OCI-LY1 (cell line): ENCODE measurements around the gene FREM3.

Experiments
- H2AFZ ChIP-seq: fragments of 200-600 bp; sonication (generic), shearing (Covaris generic); 2 replicates; pipeline ENCODE4 v1.6.0; 2014; ENCODE audit warnings: antibody characterized with exemption, mild to moderate bottlenecking, low read length
- H3F3A ChIP-seq: fragments of 200-600 bp; sonication (generic), shearing (Covaris generic); 2 replicates; pipeline ENCODE4 v1.6.0; 2014; ENCODE audit warnings: mild to moderate bottlenecking, antibody characterized with exemption, low read length, moderate library complexity; ENCODE audit not compliant: insufficient read depth
- H3K27ac ChIP-seq: fragments of 200-600 bp; sonication (generic); 2 replicates; pipeline ENCODE4 v1.5.1; 2014; ENCODE audit warnings: low read length, mixed run types, mild to moderate bottlenecking, low read depth; ENCODE audit not compliant: poor library complexity, severe bottlenecking
- H3K27me3 ChIP-seq: fragments of 200-600 bp; sonication (generic); 2 replicates; pipeline ENCODE4 v1.6.0; 2014; ENCODE audit warnings: antibody characterized with exemption, mild to moderate bottlenecking, low read length, moderate library complexity; ENCODE audit not compliant: insufficient read depth
- H3K36me3 ChIP-seq: fragments of 200-600 bp; sonication (generic); 2 replicates; pipeline ENCODE4 v1.6.1; 2014; ENCODE audit warnings: mild to moderate bottlenecking, antibody characterized with exemption, low read length, moderate library complexity, mixed read lengths; ENCODE audit not compliant: insufficient read depth
- H3K4me1 ChIP-seq: fragments of 200-600 bp; sonication (generic); 2 replicates; pipeline ENCODE4 v1.5.1; 2014; ENCODE audit warnings: mild to moderate bottlenecking, low read length, moderate library complexity; ENCODE audit not compliant: insufficient read depth, severe bottlenecking
- H3K4me2 ChIP-seq: fragments of 200-600 bp; sonication (generic), shearing (Covaris generic); 2 replicates; pipeline ENCODE4 v1.6.1; 2014; ENCODE audit warnings: low read length
- H3K4me3 ChIP-seq: fragments of 200-600 bp; sonication (generic); 2 replicates; pipeline ENCODE4 v1.5.1; 2014; ENCODE audit warnings: low read length, low read depth, mild to moderate bottlenecking, mixed read lengths; ENCODE audit not compliant: poor library complexity, severe bottlenecking
- H3K79me2 ChIP-seq: fragments of 200-600 bp; shearing (Covaris generic); 2 replicates; pipeline ENCODE4 v1.6.1; 2016; ENCODE audit warnings: mixed run types, low read length, mixed read lengths; ENCODE audit not compliant: insufficient read depth
- H3K9ac ChIP-seq: fragments of 200-600 bp; sonication (generic), shearing (Covaris generic); 2 replicates; pipeline ENCODE4 v1.6.1; 2014; ENCODE audit warnings: mild to moderate bottlenecking, low read length, mixed read lengths
- H3K9me2 ChIP-seq: fragments of 200-600 bp; sonication (generic), shearing (Covaris generic); 2 replicates; pipeline ENCODE4 v1.6.1; 2014; ENCODE audit warnings: low read depth, mild to moderate bottlenecking, low read length, mixed read lengths
- H3K9me3 ChIP-seq: fragments of 200-600 bp; shearing (Covaris generic); 2 replicates; pipeline ENCODE4 v1.6.1; 2014; ENCODE audit warnings: low read length, mixed read lengths
- H4K20me1 ChIP-seq: fragments of 200-600 bp; sonication (generic), shearing (Covaris generic); 2 replicates; pipeline ENCODE4 v1.6.0; 2016; ENCODE audit warnings: mild to moderate bottlenecking, low read length; ENCODE audit not compliant: insufficient read depth
- CTCF ChIP-seq: fragments of 200-600 bp; sonication (generic), shearing (Covaris generic); IDR thresholded peaks from 2 replicates; pipeline ENCODE4 v1.5.1; 2017; ENCODE audit warnings: mild to moderate bottlenecking, antibody characterized with exemption, low read length, moderate library complexity, mixed read lengths
- EZH2 ChIP-seq: fragments of 200-600 bp; sonication (generic), shearing (Covaris generic); IDR thresholded peaks from 2 replicates; pipeline ENCODE4 v1.8.0; 2017; ENCODE audit warnings: borderline replicate concordance, mixed run types, mild to moderate bottlenecking, antibody characterized with exemption, low read length, moderate library complexity, mixed read lengths

The FREM3 gene

GRCh38 chr4:143700416-143701352 lies at the start of gene FREM3:
FREM3 (minus strand) TSS chr4:143700675; CDS start chr4:143700675, 0 bp downstream.
- H3K9me2 ChIP-seq: no peaks in the 10 kb centered on the region
- H3K27me3 ChIP-seq: no peaks in the 10 kb centered on the region
- H4K20me1 ChIP-seq: no peaks in the 10 kb centered on the region
- H3K4me2 ChIP-seq: no peak within 1 kb of the TSS
- TF ChIP-seq CTCF: no peak
- H3K9me3 ChIP-seq: no peaks in the 10 kb centered on the region
- H3K79me2 ChIP-seq: no peaks in the 10 kb centered on the region
- H3K9ac ChIP-seq: no peak within 1 kb of the TSS
- no peaks in the 10 kb centered on the region for H3K4me1 ChIP-seq
- no peak within 1 kb of the TSS for H2AFZ ChIP-seq
- no peak within 1 kb of the TSS for H3K27ac ChIP-seq
- no peaks in the 10 kb centered on the region for H3F3A ChIP-seq
- H3K36me3 ChIP-seq: no peaks in the 10 kb centered on the region
- no peak within 1 kb of the TSS for H3K4me3 ChIP-seq

GRCh38 chr4:143745874-143746273 lies 45.4 kb upstream of the FREM3 start:
- no peak for TF ChIP-seq EZH2
- no peak for TF ChIP-seq CTCF
- Histone ChIP-seq H3K9ac (no peak overlapping the region), H3K27me3 (no peaks in the 10 kb centered on the region), H3K27ac (no peak overlapping the region), H3F3A (no peaks in the 10 kb centered on the region), H3K9me2 (no peaks in the 10 kb centered on the region), H3K4me3 (no peak overlapping the region), H3K4me1 (no peaks in the 10 kb centered on the region), H2AFZ (no peak overlapping the region), H3K9me3 (no peaks in the 10 kb centered on the region), H4K20me1 (no peaks in the 10 kb centered on the region), H3K36me3 (no peaks in the 10 kb centered on the region), H3K4me2 (no peak overlapping the region), H3K79me2 (no peaks in the 10 kb centered on the region)

- H3F3A ChIP-seq: no peaks in the 10 kb centered on the region
- no peaks in the 10 kb centered on the region for H3K79me2 ChIP-seq
- H2AFZ ChIP-seq: no peak overlapping the region
- no peaks in the 10 kb centered on the region for H4K20me1 ChIP-seq
- no peaks in the 10 kb centered on the region for H3K9me2 ChIP-seq
- H3K27me3 ChIP-seq: no peaks in the 10 kb centered on the region
- no peak overlapping the region for H3K9ac ChIP-seq
- H3K27ac ChIP-seq: no peak overlapping the region
- no peaks in the 10 kb centered on the region for H3K9me3 ChIP-seq
- H3K4me1 ChIP-seq: no peaks in the 10 kb centered on the region
- H3K36me3 ChIP-seq: no peaks in the 10 kb centered on the region
- TF ChIP-seq EZH2: no peak
- no peak for TF ChIP-seq CTCF
- H3K4me3 ChIP-seq: no peak overlapping the region
- no peak overlapping the region for H3K4me2 ChIP-seq
These were observed 43.1 kb upstream of the FREM3 start for GRCh38 chr4:143743591-143743990.
